GM23338 (cell line): ENCODE data around the gene CALM1. TPM values are rescaled to one million over a fixed set of nuclear protein-coding genes. Genes with fewer than 3 reads are reported as not detected.
A peak's percentile ranks its signal among the peaks of the same experiment; 100 is the strongest.

Experiments
- ATAC-seq: fragments of 200-7000 bp; cut with Tn5 transposase; 3 replicates; pipeline ENCODE4 v1.9.1; 2020
- DNase-seq: peaks from one replicate; pipeline ENCODE4 v3.0.0-alpha.2; 2015; ENCODE audit warnings: low spot score
- H2AFZ ChIP-seq: fragments of 200-600 bp; sonication (generic); 2 replicates; pipeline ENCODE4 v1.8.0; 2016; ENCODE audit warnings: antibody characterized with exemption, mild to moderate bottlenecking, moderate library complexity
- H3F3A ChIP-seq: fragments of 200-600 bp; sonication (generic); replicated peaks from 2 replicates; pipeline ENCODE4 v1.8.0; 2017; ENCODE audit warnings: antibody characterized with exemption, mixed run types, low read depth
- H3K27ac ChIP-seq: fragments of 200-600 bp; sonication (generic); 2 replicates; pipeline ENCODE4 v1.6.1; 2016; ENCODE audit warnings: low read depth
- H3K27me3 ChIP-seq: fragments of 200-600 bp; sonication (generic); 2 replicates; pipeline ENCODE4 v1.8.0; 2016; ENCODE audit warnings: mild to moderate bottlenecking, mixed run types, moderate library complexity; ENCODE audit not compliant: insufficient read depth
- H3K36me3 ChIP-seq: fragments of 200-600 bp; sonication (generic); 2 replicates; pipeline ENCODE4 v1.8.0; 2016; ENCODE audit warnings: mild to moderate bottlenecking; ENCODE audit not compliant: insufficient read depth
- H3K4me1 ChIP-seq: fragments of 200-600 bp; sonication (generic); 2 replicates; pipeline ENCODE4 v1.8.0; 2016; ENCODE audit warnings: mild to moderate bottlenecking, moderate library complexity; ENCODE audit not compliant: insufficient read depth
- H3K4me2 ChIP-seq: fragments of 200-600 bp; sonication (generic); 2 replicates; pipeline ENCODE4 v1.7.1; 2017; ENCODE audit warnings: mixed run types
- H3K4me3 ChIP-seq: fragments of 200-600 bp; sonication (generic); 2 replicates; pipeline ENCODE4 v1.6.1; 2016; ENCODE audit warnings: mixed run types
- H3K79me2 ChIP-seq: fragments of 200-600 bp; sonication (generic); replicated peaks from 2 replicates; pipeline ENCODE4 v1.8.0; 2017; ENCODE audit warnings: mild to moderate bottlenecking; ENCODE audit not compliant: insufficient read depth
- H3K9me2 ChIP-seq: fragments of 200-600 bp; sonication (generic); 2 replicates; pipeline ENCODE4 v1.8.0; 2017; ENCODE audit not compliant: insufficient read depth
- H4K20me1 ChIP-seq: fragments of 200-600 bp; sonication (generic); replicated peaks from 2 replicates; pipeline ENCODE4 v1.8.0; 2017; ENCODE audit warnings: mild to moderate bottlenecking; ENCODE audit not compliant: insufficient read depth
- H3K27ac Mint-ChIP-seq: 2 replicates; pipeline ENCODE4 v1.8.0; 2020; ENCODE audit warnings: inconsistent platforms, mild to moderate bottlenecking, moderate library complexity, mixed read lengths
- H3K27me3 Mint-ChIP-seq: 3 replicates; pipeline ENCODE4 v1.8.0; 2022; ENCODE audit warnings: low read depth, mild to moderate bottlenecking, moderate library complexity, mixed read lengths, inconsistent platforms; ENCODE audit not compliant: insufficient read depth, poor library complexity
- H3K36me3 Mint-ChIP-seq: 3 replicates; pipeline ENCODE4 v1.8.0; 2021; ENCODE audit warnings: low read depth, mild to moderate bottlenecking, inconsistent platforms, moderate library complexity, mixed read lengths
- H3K4me1 Mint-ChIP-seq: 3 replicates; pipeline ENCODE4 v1.8.0; 2020; ENCODE audit warnings: mild to moderate bottlenecking, inconsistent platforms, mixed read lengths
- H3K4me3 Mint-ChIP-seq: 3 replicates; pipeline ENCODE4 v1.8.0; 2021; ENCODE audit warnings: moderate library complexity, mild to moderate bottlenecking, inconsistent platforms, mixed read lengths
- H3K9me3 Mint-ChIP-seq: 3 replicates; pipeline ENCODE4 v1.8.0; 2020; ENCODE audit warnings: moderate library complexity, mild to moderate bottlenecking, inconsistent platforms, mixed read lengths
- CREB1 ChIP-seq: fragments of 250-450 bp; sonication (Bioruptor Pico); IDR thresholded peaks from 2 replicates; pipeline ENCODE4 v1.5.0; 2020; ENCODE audit warnings: low read depth, mild to moderate bottlenecking, moderate library complexity
- EZH2 ChIP-seq: fragments of 200-600 bp; sonication (generic); IDR thresholded peaks from one replicate; pipeline ENCODE4 v1.8.0; 2017; ENCODE audit warnings: antibody characterized with exemption, mild to moderate bottlenecking, low read depth; ENCODE audit not compliant: unreplicated experiment
- EZH2phosphoT487 ChIP-seq: fragments of 200-600 bp; sonication (generic); IDR thresholded peaks from one replicate; pipeline ENCODE4 v1.8.1; 2018; ENCODE audit warnings: antibody characterized with exemption; ENCODE audit not compliant: unreplicated experiment
- JUNB ChIP-seq: IDR thresholded peaks from one replicate; pipeline ENCODE4 v1.6.1; 2016; ENCODE audit warnings: antibody characterized with exemption; ENCODE audit not compliant: unreplicated experiment
- NANOG ChIP-seq: IDR thresholded peaks from 2 replicates; pipeline ENCODE4 v1.6.1; 2016; ENCODE audit warnings: antibody characterized with exemption, borderline replicate concordance
- STAT1 ChIP-seq: IDR thresholded peaks from one replicate; pipeline ENCODE4 v1.6.1; 2016; ENCODE audit warnings: antibody characterized with exemption; ENCODE audit not compliant: unreplicated experiment
- ZNF114 ChIP-seq: fragments of 250-450 bp; sonication (Bioruptor Pico); IDR thresholded peaks from 2 replicates; pipeline ENCODE4 v1.5.0; 2020; ENCODE audit warnings: mild to moderate bottlenecking, moderate library complexity
- ZNF331 ChIP-seq: fragments of 250-450 bp; sonication (Bioruptor Pico); IDR thresholded peaks from 2 replicates; pipeline ENCODE4 v1.5.0; 2020; ENCODE audit warnings: low read depth, mild to moderate bottlenecking, moderate library complexity
- ZNF462 ChIP-seq: fragments of 250-450 bp; sonication (Bioruptor Pico); IDR thresholded peaks from 2 replicates; pipeline ENCODE4 v1.5.0; 2020; ENCODE audit warnings: mild to moderate bottlenecking, moderate library complexity
- polyA plus RNA-seq: library from polyadenylated mRNA; unstranded; fragments of >200 nt; fragmentation: Nextera tagmentation; extraction: Ambion mirVana; gene quantifications from 2 replicates; pipeline ENCODE4 v1.2.1, GENCODE V29; 2016
- total RNA-seq: library from RNA; depleted of rRNA; stranded (reverse); fragments of >200 nt; shearing (Covaris generic); gene quantifications from 2 replicates; pipeline ENCODE4 v1.2.3, GENCODE V29; 2014
- TF ChIP-seq, protein P1 (sequence below): IDR thresholded peaks from 2 replicates; pipeline ENCODE4 v1.6.1; 2016; ENCODE audit warnings: antibody characterized with exemption
- TF ChIP-seq, protein P2 (sequence below), 2 experiments: fragments of 200-600 bp in 1 of 2; sonication (generic) in 1 of 2; conservative IDR thresholded peaks; 2 replicates each; pipeline versions ENCODE4 v1.5.1 to v1.6.1; 2016 to 2017; ENCODE audit warnings: antibody characterized with exemption in 2 of 2, low read depth in 2 of 2, mild to moderate bottlenecking in 2 of 2, moderate library complexity in 1 of 2

CALM1 gene
- total and polyA plus RNA-seq, 2 experiments from 2014 or later, result 308 to 2,024 TPM

DNA sequence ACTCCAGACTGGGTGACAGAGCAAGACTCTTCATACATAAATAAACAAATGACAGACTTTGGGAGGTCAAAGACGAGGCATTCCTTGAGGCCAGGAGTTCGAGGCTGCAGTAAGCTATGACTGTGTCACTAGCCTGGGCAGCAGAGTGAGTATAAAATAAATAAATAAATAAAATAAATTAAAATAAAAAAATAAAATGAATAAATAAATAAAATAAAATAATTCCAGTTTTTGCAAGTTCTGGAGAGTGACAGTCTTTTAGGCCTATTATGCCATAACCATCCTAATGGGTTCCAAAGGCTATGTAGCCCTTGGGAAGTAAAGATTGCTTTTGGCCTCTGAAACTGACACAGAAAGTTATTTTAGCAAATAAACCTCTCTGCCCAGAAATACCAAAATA is 48.6 kb upstream of the CALM1 start (continued):
- TF ChIP-seq, protein P1, sequence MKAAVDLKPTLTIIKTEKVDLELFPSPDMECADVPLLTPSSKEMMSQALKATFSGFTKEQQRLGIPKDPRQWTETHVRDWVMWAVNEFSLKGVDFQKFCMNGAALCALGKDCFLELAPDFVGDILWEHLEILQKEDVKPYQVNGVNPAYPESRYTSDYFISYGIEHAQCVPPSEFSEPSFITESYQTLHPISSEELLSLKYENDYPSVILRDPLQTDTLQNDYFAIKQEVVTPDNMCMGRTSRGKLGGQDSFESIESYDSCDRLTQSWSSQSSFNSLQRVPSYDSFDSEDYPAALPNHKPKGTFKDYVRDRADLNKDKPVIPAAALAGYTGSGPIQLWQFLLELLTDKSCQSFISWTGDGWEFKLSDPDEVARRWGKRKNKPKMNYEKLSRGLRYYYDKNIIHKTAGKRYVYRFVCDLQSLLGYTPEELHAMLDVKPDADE, result no peak
- TF ChIP-seq ZNF331 (CRISPR knock-in tag), result no peak
- TF ChIP-seq STAT1, result no peak

GRCh38 chr14:90349739-90350138 is 47.1 kb upstream of the CALM1 start:
- ATAC-seq, result no peak
- Histone ChIP-seq H3F3A (no peaks in the 10 kb centered on the region), H3K27me3 (no peaks in the 10 kb centered on the region), H4K20me1 (no peaks in the 10 kb centered on the region), H3K4me3 (0 out of 2 replicates have a peak overlapping the region, but pooled peaks have one; percentile 30), H3K36me3 (no peaks in the 10 kb centered on the region), H2AFZ (peak overlapping the region; percentile 72; the same call in 1 of the 2 replicates), H3K4me2 (no peak overlapping the region), H3K79me2 (no peaks in the 10 kb centered on the region), H3K27ac (no peak overlapping the region), H3K4me1 (peaks cover 6% of the 10 kb centered on the region; the same call in 1 of the 2 replicates), H3K9me2 (no peaks in the 10 kb centered on the region)
- H3K9me3 Mint-ChIP-seq, result no peaks in the 10 kb centered on the region
- H3K4me3 Mint-ChIP-seq, result no peak overlapping the region
- peaks cover 12% of the 10 kb centered on the region for H3K4me1 Mint-ChIP-seq
- no peaks in the 10 kb centered on the region for H3K36me3 Mint-ChIP-seq
- DNase-seq, result no peak
- H3K27me3 Mint-ChIP-seq, result peaks cover 1% of the 10 kb centered on the region
- H3K27ac Mint-ChIP-seq, result no peak overlapping the region
- TF ChIP-seq, protein P2, sequence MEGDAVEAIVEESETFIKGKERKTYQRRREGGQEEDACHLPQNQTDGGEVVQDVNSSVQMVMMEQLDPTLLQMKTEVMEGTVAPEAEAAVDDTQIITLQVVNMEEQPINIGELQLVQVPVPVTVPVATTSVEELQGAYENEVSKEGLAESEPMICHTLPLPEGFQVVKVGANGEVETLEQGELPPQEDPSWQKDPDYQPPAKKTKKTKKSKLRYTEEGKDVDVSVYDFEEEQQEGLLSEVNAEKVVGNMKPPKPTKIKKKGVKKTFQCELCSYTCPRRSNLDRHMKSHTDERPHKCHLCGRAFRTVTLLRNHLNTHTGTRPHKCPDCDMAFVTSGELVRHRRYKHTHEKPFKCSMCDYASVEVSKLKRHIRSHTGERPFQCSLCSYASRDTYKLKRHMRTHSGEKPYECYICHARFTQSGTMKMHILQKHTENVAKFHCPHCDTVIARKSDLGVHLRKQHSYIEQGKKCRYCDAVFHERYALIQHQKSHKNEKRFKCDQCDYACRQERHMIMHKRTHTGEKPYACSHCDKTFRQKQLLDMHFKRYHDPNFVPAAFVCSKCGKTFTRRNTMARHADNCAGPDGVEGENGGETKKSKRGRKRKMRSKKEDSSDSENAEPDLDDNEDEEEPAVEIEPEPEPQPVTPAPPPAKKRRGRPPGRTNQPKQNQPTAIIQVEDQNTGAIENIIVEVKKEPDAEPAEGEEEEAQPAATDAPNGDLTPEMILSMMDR (conservative IDR thresholded peaks at IDR 0.05; ENCODE audit: low read depth in 2 of 2), result no peak
- TF ChIP-seq ZNF462 (CRISPR knock-in tag) (no peak), EZH2 (no peak), JUNB (no peak), ZNF331 (CRISPR knock-in tag) (no peak), STAT1 (no peak), CREB1 (CRISPR knock-in tag) (no peak), EZH2phosphoT487 (no peak), ZNF114 (no peak), NANOG (no peak)
- TF ChIP-seq, protein P1, result no peak
